Tibial nerve (tissue), 4 donors: Measurements from ENCODE around the gene SLC4A8. TPM values are rescaled to one million over a fixed set of nuclear protein-coding genes. Genes with fewer than 3 reads are reported as not detected.

Experiments
- DNase-seq, 2 donors: peaks; one replicate each; pipeline ENCODE4 v3.0.0-alpha.2; 2019; ENCODE audit warnings: low spot score in 2 of 2
- H3K27ac ChIP-seq, 4 donors: fragments of 200-600 bp; sonication (generic) in 3 of 4; one replicate each; pipeline ENCODE4 v1.5.1; 2017 to 2019; ENCODE audit warnings: mild to moderate bottlenecking in 1 of 4
- H3K27me3 ChIP-seq, 2 donors: fragments of 200-600 bp; sonication (generic) in 1 of 2; one replicate each; pipeline versions ENCODE4 v1.5.1 to v1.6.0; 2017 to 2019
- H3K36me3 ChIP-seq, 3 donors: fragments of 200-600 bp; sonication (generic); one replicate each; pipeline ENCODE4 v1.5.1; 2018 to 2019
- H3K4me1 ChIP-seq, 4 donors: fragments of 200-600 bp; sonication (generic) in 3 of 4; one replicate each; pipeline ENCODE4 v1.5.1; 2017 to 2019
- H3K4me3 ChIP-seq, 4 donors: fragments of 200-600 bp; sonication (generic) in 3 of 4; one replicate each; pipeline ENCODE4 v1.5.1; 2017 to 2019; ENCODE audit warnings: mild to moderate bottlenecking in 1 of 4, moderate library complexity in 1 of 4
- H3K9me3 ChIP-seq, 4 donors: fragments of 200-600 bp; sonication (generic) in 3 of 4; one replicate each; pipeline ENCODE4 v1.5.1; 2017 to 2019
- EP300 ChIP-seq, 2 donors: sonication (generic); formaldehyde crosslinking; IDR thresholded peaks; one replicate each; pipeline ENCODE4 v1.6.1; 2017; ENCODE audit warnings: antibody characterized with exemption in 2 of 2, mild to moderate bottlenecking in 1 of 2
- POLR2A ChIP-seq, 2 donors: fragments of 450-650 bp; IDR thresholded peaks; one replicate each; pipeline ENCODE4 v1.6.1; 2017; ENCODE audit warnings: antibody characterized with exemption in 2 of 2, mild to moderate bottlenecking in 2 of 2, moderate library complexity in 2 of 2
- WGBS, 2 donors: methylation state at CpG; one replicate each; pipeline ENCODE4 v1.1.5; 2018; 5-methylcytosine and 5-hydroxymethylcytosine counted together
- total RNA-seq, 4 donors: library from RNA; depleted of rRNA; stranded (reverse); fragments of >200 nt; gene quantifications; one replicate each; pipeline ENCODE4 v1.1.0, GENCODE V29; 2016
- TF ChIP-seq, protein P1 (sequence below), 5 experiments: fragments of 200-600 bp in 3 of 5; fragments of 450-650 bp in 2 of 5; sonication (generic) in 3 of 5; IDR thresholded peaks; one replicate each; pipeline ENCODE4 v1.5.1; 2016 to 2019; ENCODE audit warnings: antibody characterized with exemption in 5 of 5, mild to moderate bottlenecking in 3 of 5, moderate library complexity in 2 of 5

The SLC4A8 gene
- total RNA-seq, 4 donors from 2014 or later, result 0.59 to 5.7 (median 1.5) TPM

DNA sequence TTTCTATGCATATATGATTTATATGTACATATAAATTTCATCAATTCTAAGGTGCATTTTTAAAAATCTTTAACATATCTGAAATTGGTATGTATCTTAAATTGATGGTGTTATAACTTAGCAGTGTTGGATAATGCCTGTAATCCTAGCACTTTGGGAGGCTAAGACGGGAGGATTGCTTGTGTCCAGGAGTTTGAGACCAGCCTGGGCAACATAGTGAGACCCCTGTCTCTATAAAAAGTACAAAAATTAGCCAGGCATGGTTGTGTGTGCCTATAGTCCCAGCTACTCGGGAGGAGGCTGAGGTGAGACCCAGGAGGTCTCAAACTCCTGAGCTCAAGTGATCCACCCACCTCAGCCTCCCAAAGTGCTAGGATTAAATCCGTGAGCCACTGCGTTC is 27.0 kb upstream of the SLC4A8 start:
- peaks cover 0 to 18% of the 10 kb centered on the region in 2 donors for H3K27me3 ChIP-seq
- H3K4me1 ChIP-seq, result no peaks in the 10 kb centered on the region
- 72 to 74% methylated on average over 4 of the region's 4 CpGs for WGBS, 2 donors
- H3K4me3 ChIP-seq, result no peak overlapping the region
- no peaks in the 10 kb centered on the region for H3K9me3 ChIP-seq
- DNase-seq, result no peak
- TF ChIP-seq POLR2A (IDR thresholded peaks at IDR 0.05) (no peak), EP300 (IDR thresholded peaks at IDR 0.05) (no peak)
- TF ChIP-seq, protein P1, sequence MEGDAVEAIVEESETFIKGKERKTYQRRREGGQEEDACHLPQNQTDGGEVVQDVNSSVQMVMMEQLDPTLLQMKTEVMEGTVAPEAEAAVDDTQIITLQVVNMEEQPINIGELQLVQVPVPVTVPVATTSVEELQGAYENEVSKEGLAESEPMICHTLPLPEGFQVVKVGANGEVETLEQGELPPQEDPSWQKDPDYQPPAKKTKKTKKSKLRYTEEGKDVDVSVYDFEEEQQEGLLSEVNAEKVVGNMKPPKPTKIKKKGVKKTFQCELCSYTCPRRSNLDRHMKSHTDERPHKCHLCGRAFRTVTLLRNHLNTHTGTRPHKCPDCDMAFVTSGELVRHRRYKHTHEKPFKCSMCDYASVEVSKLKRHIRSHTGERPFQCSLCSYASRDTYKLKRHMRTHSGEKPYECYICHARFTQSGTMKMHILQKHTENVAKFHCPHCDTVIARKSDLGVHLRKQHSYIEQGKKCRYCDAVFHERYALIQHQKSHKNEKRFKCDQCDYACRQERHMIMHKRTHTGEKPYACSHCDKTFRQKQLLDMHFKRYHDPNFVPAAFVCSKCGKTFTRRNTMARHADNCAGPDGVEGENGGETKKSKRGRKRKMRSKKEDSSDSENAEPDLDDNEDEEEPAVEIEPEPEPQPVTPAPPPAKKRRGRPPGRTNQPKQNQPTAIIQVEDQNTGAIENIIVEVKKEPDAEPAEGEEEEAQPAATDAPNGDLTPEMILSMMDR (IDR thresholded peaks at IDR 0.05), result no peak
- H3K36me3 ChIP-seq, result no peaks in the 10 kb centered on the region
- H3K27ac ChIP-seq, result no peak overlapping the region

DNA sequence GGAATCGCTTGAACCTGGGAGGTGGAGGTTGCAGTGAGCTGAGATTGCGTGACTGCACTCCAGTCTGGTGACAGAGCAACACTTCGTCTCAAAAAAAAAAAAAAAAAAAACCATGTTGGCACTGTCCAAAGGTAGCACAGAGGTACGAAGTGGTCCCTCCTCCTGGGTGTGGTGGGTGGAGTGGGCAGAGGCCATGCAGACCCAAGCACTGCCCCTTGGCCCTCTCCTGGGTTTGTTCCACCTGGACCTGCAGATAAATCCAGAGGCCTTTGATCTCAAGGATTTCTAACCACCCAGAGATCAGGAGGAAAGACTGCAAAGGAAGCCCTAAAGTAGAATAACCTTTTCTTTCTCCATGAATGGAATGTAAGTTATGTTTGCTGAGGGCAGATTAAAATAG is 24.7 kb upstream of the SLC4A8 start:
- TF ChIP-seq EP300 (IDR thresholded peaks at IDR 0.05), result no peak
- TF ChIP-seq, protein P1 (IDR thresholded peaks at IDR 0.05), result no peak
- no peak for TF ChIP-seq POLR2A (IDR thresholded peaks at IDR 0.05)
- no peak for DNase-seq
- 60 to 73% methylated on average over 4 of the region's 4 CpGs for WGBS, 2 donors

DNA sequence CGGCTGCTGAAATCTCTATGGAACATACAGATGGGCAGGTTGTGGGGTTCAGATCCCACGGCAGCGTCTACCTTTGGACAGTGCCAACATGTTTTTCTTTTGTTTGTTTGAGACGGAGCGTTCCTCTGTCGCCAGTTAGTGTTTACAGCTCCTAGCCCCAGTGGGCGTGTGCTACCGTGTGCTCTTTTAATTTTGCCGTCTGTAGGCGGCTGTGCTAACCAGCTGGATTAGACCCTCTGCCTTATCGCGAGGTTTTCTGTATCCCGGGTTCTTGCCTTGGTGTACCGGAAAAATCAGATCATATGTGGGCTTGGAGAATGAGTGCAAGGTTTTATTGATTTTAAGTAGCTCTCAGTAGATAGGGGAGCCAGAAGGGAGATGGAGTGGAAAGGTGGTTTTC is 23.6 kb upstream of the SLC4A8 start:
- no peak for DNase-seq
- no peak overlapping the region for H3K4me3 ChIP-seq
- 83 to 91% methylated on average over 14 of the region's 14 CpGs for WGBS, 2 donors
- no peak for TF ChIP-seq POLR2A (IDR thresholded peaks at IDR 0.05)
- no peak for TF ChIP-seq EP300 (IDR thresholded peaks at IDR 0.05)
- TF ChIP-seq, protein P1 (IDR thresholded peaks at IDR 0.05), result no peak
- H3K27me3 ChIP-seq, result no peaks in the 10 kb centered on the region
- H3K27ac ChIP-seq, result no peak overlapping the region
- H3K4me1 ChIP-seq, result no peaks in the 10 kb centered on the region
- H3K36me3 ChIP-seq, result no peaks in the 10 kb centered on the region
- no peaks in the 10 kb centered on the region for H3K9me3 ChIP-seq

More for the DNA sequence above, 24.7 kb upstream of the SLC4A8 start:
- Histone ChIP-seq H3K9me3 (no peaks in the 10 kb centered on the region), H3K27ac (no peak overlapping the region), H3K4me1 (no peaks in the 10 kb centered on the region), H3K4me3 (no peak overlapping the region), H3K27me3 (no peaks in the 10 kb centered on the region), H3K36me3 (no peaks in the 10 kb centered on the region)

DNA sequence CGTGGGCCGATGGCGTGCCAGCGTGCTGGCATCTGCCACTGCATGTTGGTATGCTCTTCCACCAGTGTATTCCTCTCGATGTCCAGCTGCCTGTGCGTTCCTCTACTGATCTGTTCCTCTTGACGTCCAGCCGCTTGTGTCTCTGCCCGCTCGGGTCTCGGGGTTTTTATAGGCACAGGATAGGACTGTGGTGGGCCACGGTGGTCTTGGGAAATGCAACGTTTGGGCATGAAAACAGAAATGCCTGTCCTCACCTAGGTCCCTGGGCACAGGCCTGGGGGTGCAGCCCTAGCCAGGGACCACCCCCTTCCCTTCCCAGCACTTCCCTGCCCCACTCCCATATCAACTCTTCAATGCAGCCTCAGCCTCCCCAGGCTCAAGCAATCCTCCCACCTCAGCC is 23.1 kb upstream of the SLC4A8 start:
- H3K4me3 ChIP-seq, result no peak overlapping the region
- no peak overlapping the region for H3K27ac ChIP-seq
- no peak for DNase-seq
- TF ChIP-seq, protein P1 (IDR thresholded peaks at IDR 0.05), result no peak
- no peak for TF ChIP-seq POLR2A (IDR thresholded peaks at IDR 0.05)
- no peak for TF ChIP-seq EP300 (IDR thresholded peaks at IDR 0.05)
- H3K4me1 ChIP-seq, result no peaks in the 10 kb centered on the region
- no peaks in the 10 kb centered on the region for H3K9me3 ChIP-seq
- WGBS, 2 donors, result 91 to 95% methylated on average over 13 of the region's 13 CpGs
- no peaks in the 10 kb centered on the region for H3K36me3 ChIP-seq
- H3K27me3 ChIP-seq, result no peaks in the 10 kb centered on the region

DNA sequence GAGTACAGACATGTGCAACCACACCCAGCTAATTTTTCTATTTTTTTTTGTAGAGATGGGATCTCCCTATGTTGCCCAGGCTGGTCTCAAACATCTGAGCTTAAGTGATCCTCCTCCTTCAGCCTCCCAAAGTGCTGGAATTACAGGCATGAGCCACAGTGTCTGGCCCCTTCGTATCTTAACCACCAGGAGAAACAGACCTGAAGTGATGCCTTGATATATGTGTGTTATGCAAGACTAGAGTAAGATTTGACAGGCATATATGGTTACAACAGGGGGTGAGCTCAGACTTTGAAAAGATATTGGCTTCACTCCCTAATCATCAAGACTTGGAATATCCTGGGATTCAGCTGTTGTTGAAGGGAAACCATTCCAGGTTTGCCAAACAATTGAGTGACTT is 22.7 kb upstream of the SLC4A8 start:
- H3K36me3 ChIP-seq, result no peaks in the 10 kb centered on the region
- no peak overlapping the region for H3K4me3 ChIP-seq
- no peak overlapping the region for H3K27ac ChIP-seq
- 0% methylated on average over 1 of the region's 1 CpG for WGBS, 2 donors
- TF ChIP-seq EP300 (IDR thresholded peaks at IDR 0.05) (no peak), POLR2A (IDR thresholded peaks at IDR 0.05) (no peak)
- TF ChIP-seq, protein P1 (IDR thresholded peaks at IDR 0.05), result no peak
- no peaks in the 10 kb centered on the region for H3K4me1 ChIP-seq
- no peak for DNase-seq
- no peaks in the 10 kb centered on the region for H3K27me3 ChIP-seq
- no peaks in the 10 kb centered on the region for H3K9me3 ChIP-seq
